NCI-H82 treated with DMSO at 0.1 percent for 48 hours (cell line): ENCODE measurements around the gene FOXI1.

Source experiments
- DNase-seq: peaks from one replicate; lab custom pipeline; 2025; ENCODE audit not compliant: unreplicated experiment; lab: John Stamatoyannopoulos, UW

The FOXI1 gene

GRCh38 chr5:170105642-170106611, at the start of gene FOXI1:
FOXI1 (plus strand) TSS chr5:170105897; CDS start chr5:170105958, 61 bp downstream.
- DNase-seq = no peak

GRCh38 chr5:170056561-170057267, 49.0 kb upstream of the FOXI1 start:
- no peak for DNase-seq

GRCh38 chr5:170057311-170057710, 48.4 kb upstream of the FOXI1 start:
- DNase-seq = no peak

- DNase-seq = no peak
Observed at GRCh38 chr5:170059221-170059620, 46.5 kb upstream of the FOXI1 start.

- no peak for DNase-seq
Observed at GRCh38 chr5:170067152-170067551, 38.5 kb upstream of the FOXI1 start.

- no peak for DNase-seq
Observed at GRCh38 chr5:170067574-170068170, 38.0 kb upstream of the FOXI1 start.

GRCh38 chr5:170069512-170069911, 36.2 kb upstream of the FOXI1 start:
- DNase-seq = no peak

GRCh38 chr5:170070556-170071412, 34.9 kb upstream of the FOXI1 start:
- DNase-seq = no peak

- no peak for DNase-seq
Observed at GRCh38 chr5:170071748-170072147, 33.9 kb upstream of the FOXI1 start.

GRCh38 chr5:170075696-170076095, 30.0 kb upstream of the FOXI1 start:
- no peak for DNase-seq

- no peak for DNase-seq
Observed at GRCh38 chr5:170076211-170076610, 29.5 kb upstream of the FOXI1 start.

GRCh38 chr5:170076739-170077138, 29.0 kb upstream of the FOXI1 start:
- DNase-seq = no peak

- DNase-seq = no peak
Observed at GRCh38 chr5:170077526-170077925, 28.2 kb upstream of the FOXI1 start.

- no peak for DNase-seq
Observed at GRCh38 chr5:170078458-170078857, 27.2 kb upstream of the FOXI1 start.

GRCh38 chr5:170078931-170079330, 26.8 kb upstream of the FOXI1 start:
- DNase-seq = no peak

GRCh38 chr5:170080217-170080616, 25.5 kb upstream of the FOXI1 start:
- no peak for DNase-seq

- no peak for DNase-seq
Observed at GRCh38 chr5:170080786-170081445, 24.8 kb upstream of the FOXI1 start.

GRCh38 chr5:170081616-170082015, 24.1 kb upstream of the FOXI1 start:
- DNase-seq = no peak

GRCh38 chr5:170082701-170083100, 23.0 kb upstream of the FOXI1 start:
- no peak for DNase-seq

GRCh38 chr5:170087168-170087817, 18.4 kb upstream of the FOXI1 start:
- no peak for DNase-seq
